NB4 (cell line): ENCODE data around the gene GALNT14.

ENCODE experiments used
- DNase-seq: peaks from one replicate; pipeline ENCODE4 v3.0.0; 2010; ENCODE audit warnings: low read depth
- H3K4me3 ChIP-seq: one replicate; pipeline ENCODE4 v1.5.1; 2011; ENCODE audit warnings: mild to moderate bottlenecking, low read depth, low read length, moderate library complexity
- MAX ChIP-seq: IDR thresholded peaks from 2 replicates; pipeline ENCODE4 v1.6.1; 2011; ENCODE audit warnings: low read depth, low read length
- MYC ChIP-seq: IDR thresholded peaks from 2 replicates; pipeline ENCODE4 v1.6.1; 2011; ENCODE audit warnings: low read depth, low read length
- POLR2A ChIP-seq: IDR thresholded peaks from 2 replicates; pipeline ENCODE4 v1.6.1; 2011; ENCODE audit warnings: mild to moderate bottlenecking; ENCODE audit not compliant: insufficient read length; ENCODE audit errors: extremely low read depth
- TF ChIP-seq, protein P1 (sequence below): IDR thresholded peaks from one replicate; pipeline ENCODE4 v1.5.1; 2012; ENCODE audit warnings: low read depth, low read length

Gene GALNT14

GRCh38 chr2:30986231-30986580, 152.0 kb downstream of the GALNT14 start:
- no peak for DNase-seq
- H3K4me3 ChIP-seq = no peak overlapping the region
- TF ChIP-seq MYC = no peak
- TF ChIP-seq, protein P1, sequence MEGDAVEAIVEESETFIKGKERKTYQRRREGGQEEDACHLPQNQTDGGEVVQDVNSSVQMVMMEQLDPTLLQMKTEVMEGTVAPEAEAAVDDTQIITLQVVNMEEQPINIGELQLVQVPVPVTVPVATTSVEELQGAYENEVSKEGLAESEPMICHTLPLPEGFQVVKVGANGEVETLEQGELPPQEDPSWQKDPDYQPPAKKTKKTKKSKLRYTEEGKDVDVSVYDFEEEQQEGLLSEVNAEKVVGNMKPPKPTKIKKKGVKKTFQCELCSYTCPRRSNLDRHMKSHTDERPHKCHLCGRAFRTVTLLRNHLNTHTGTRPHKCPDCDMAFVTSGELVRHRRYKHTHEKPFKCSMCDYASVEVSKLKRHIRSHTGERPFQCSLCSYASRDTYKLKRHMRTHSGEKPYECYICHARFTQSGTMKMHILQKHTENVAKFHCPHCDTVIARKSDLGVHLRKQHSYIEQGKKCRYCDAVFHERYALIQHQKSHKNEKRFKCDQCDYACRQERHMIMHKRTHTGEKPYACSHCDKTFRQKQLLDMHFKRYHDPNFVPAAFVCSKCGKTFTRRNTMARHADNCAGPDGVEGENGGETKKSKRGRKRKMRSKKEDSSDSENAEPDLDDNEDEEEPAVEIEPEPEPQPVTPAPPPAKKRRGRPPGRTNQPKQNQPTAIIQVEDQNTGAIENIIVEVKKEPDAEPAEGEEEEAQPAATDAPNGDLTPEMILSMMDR = no peak
- TF ChIP-seq MAX = no peak
- no peak for TF ChIP-seq POLR2A

DNA sequence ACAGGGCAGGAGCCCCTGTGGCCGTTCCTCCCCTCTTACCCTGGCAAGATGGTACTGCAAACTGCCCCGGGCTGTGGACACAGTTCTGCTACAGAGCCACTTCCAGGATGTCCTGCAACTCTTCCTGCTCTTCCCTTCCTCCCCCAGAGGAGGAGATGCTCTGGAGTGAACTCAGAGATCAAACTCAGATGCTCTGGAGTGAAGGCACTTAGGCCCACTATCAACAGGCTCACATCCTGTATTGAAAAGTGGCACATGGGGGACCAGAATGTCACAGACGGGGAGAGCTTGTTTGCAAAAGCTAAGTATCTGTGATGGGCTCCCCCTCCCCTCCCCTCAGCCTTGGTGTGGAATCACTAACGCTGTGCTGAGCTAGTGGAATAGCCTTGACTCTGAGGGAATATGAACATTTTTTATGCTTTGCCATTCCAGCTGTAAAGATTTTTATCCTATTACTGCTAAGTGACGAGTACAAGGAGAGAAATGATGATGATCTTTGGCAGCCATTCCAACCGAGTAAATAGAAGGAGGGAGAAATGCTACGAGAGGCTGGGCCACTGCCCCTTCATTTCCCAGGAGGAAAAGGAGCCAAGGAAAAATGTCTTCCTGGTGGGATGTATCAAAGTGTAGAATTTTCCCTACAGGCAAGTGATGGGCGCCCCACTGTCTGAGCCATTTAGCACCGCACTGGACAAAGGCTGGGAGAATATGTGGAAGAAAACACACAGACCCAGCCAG, 152.6 kb downstream of the GALNT14 start:
- H3K4me3 ChIP-seq = no peak overlapping the region
- no peak for TF ChIP-seq MYC
- TF ChIP-seq POLR2A = no peak
- TF ChIP-seq, protein P1 = no peak
- TF ChIP-seq MAX = no peak
- no peak for DNase-seq

DNA sequence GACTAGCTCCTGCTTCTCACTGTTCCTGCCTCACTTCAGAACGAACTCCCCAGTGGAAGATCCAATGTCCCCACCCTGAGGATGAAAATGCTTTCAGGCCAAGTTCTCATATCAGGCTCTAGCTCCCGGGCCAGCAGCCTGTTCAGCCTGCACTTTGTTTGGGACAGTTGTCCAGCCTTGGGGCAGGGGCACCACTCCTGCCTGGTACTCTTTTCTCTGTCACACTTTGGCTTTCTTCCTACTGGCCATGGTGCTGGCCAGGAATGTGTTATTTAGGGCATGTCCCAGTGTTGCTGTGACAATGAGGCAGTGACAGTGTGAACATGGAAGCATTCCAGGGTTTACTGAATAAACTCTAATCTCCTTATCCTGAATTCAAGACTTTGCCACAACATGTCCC, 154.1 kb downstream of the GALNT14 start:
- DNase-seq = no peak
- no peak for TF ChIP-seq POLR2A
- TF ChIP-seq, protein P1 = no peak
- TF ChIP-seq MYC = no peak
- no peak for TF ChIP-seq MAX
- H3K4me3 ChIP-seq = no peak overlapping the region

GRCh38 chr2:30981510-30981909, 156.7 kb downstream of the GALNT14 start:
- TF ChIP-seq MAX (no peak), POLR2A (no peak), MYC (no peak)
- TF ChIP-seq, protein P1 = no peak
- no peak for DNase-seq

DNA sequence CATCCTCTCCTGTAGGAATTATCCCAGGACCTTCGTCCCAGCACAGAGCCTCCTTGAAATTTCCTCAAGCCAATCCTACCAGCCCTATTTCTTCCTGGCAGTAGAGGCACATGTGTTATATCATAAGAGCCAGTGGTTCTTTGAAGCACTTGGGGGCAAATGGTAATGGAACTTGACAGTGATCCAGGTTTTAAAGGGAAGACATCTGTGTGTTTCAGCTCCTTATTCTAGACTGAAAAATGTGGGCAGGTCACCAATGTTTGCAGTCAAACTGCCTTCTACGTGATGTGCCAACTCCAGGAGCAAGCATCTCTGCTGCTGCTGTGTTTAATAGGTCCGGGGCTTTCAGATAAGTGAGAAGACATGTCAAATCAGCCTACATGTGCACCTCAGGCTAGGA, 157.1 kb downstream of the GALNT14 start:
- no peak for DNase-seq
- TF ChIP-seq MYC (no peak), MAX (no peak), POLR2A (no peak)
- TF ChIP-seq, protein P1 = no peak
- H3K4me3 ChIP-seq = no peak overlapping the region

More at GRCh38 chr2:30981510-30981909, 156.7 kb downstream of the GALNT14 start:
- H3K4me3 ChIP-seq = no peak overlapping the region
